ENCODE results near the gene GMPR.
"Not testable (repeated sequence)": the region's sequence is repeated elsewhere in the genome, so short reads cannot be mapped to it uniquely, and the experiment has no call there.

GMPR gene

GRCh38 chr6:16238057-16238962, at the start of gene GMPR:
TSS of gene GMPR (plus strand) at chr6:16238587. CDS start at chr6:16238694, 107 bp downstream.
- DNase-seq = peak; percentile 82

GRCh38 chr6:16190214-16190613, 48.2 kb upstream of the GMPR start:
- no peak for DNase-seq

GRCh38 chr6:16196260-16196983, 42.0 kb upstream of the GMPR start:
- DNase-seq = no peak

DNA sequence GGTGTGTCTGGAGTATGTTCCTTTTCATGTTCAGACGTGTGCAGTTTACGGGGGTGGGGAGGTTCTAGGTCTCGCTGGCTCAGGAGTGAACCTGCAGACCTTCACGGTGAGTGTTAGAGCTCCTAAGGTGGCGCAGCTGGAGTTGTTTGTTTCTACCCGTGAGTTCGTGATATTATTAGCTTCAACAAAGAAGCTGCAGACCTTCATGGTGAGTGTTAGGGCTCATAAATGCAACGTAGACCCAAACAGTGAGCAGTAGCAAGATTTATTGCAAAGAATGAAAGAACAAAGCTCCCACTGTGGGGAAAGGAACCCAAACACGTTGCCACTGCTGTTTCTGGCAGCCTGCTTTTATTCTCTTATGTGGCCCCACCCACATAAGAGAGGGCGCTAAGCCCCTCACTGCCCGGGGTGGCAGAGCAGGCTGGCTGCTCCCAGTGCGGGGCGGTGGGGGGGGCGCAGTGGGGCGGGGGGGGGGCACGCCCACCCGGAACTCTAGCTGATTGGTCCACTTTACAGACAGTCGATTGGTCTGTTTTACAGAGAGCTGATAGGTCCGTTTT, 41.3 kb upstream of the GMPR start:
- no peak for DNase-seq

DNA sequence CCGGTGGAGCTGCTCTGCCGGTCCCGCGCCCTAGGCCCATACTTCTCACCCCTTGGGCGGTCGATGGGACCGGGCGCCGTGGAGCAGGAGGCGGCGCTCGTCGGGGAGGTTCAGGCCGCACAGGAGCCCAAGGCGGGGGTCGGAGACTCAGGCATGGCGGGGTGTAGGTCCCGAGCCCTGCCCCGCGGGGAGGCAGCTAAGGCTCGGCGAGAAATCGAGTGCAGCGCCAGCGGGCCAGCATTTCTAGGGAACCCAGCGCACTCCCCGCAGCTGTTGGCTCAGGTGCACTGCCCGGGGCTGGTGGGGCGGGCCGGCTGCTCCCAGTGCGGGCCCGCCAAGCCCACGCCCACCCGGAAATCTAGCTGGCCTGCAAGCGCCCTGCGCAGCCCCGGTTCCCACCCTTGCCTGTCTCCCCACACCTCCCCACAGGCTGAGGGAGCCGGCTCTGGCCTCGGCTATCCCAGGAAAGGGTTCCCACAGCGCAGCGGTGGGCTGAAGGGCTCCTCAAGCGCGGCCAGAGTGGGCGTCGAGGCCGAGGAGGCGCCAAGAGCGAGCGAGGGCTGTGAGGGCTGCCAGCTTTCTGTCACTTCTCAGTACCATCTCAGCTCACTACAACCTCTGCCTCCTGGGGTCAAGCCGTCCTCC, 40.2 kb upstream of the GMPR start:
- no peak for DNase-seq

GRCh38 chr6:16199804-16200203, 38.6 kb upstream of the GMPR start:
- DNase-seq = peak; percentile 78

- DNase-seq = peak; percentile 44
Observed at GRCh38 chr6:16200321-16200883, 38.0 kb upstream of the GMPR start.

DNA sequence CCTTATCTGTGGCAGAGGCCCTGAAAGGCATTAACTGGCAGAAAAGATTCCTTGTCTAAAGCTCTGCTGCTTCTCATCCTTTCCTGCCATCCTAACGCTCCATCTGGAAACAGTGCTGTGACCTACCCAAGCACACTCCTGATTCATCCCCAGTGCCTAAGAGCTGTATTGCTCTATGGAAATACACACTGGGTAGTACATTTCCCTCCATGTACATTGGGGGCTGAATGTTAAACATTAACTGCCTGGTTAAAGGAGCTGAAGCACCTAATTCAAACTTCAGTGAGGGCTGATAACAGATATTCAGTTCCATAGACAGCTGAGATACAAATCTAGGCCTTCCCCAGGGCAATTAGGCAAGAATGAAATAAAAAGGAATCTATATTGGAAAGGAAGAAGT, 36.7 kb upstream of the GMPR start:
- no peak for DNase-seq

DNA sequence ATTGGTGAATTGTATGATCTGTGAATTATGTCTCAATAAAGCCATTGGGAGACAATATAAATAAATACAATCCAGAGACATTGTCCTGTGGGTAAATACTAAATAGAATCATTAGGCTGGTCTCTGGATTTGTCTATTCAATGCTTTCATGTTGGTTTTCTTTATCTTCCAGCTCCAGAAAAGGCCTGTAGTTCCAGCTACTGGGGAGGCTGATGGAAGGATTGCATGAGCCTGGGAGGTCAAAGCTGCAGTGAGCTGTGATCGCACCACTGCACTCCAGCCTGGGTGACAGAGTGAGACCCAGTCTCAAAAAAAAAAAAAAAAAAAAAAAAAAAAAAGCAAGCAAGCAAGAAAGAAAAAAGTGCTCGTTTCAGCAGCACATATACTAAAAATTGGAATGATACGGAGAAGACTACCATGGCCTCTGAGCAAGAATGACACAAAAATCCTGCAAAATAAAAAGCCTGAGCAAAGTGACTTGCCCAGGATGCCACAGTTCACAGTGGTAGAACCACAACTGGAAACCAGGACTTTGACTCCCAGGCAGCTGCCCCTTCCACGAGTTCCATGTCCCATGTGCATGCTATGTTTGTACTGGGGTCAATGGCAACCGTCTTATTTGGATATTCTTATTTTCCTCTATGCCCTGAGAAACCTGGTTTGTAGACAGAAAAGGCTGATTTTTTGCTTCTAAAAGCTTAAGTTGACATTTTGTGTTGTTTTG, 33.6 kb upstream of the GMPR start:
- DNase-seq = no peak

- DNase-seq = peak; percentile 74
Observed at GRCh38 chr6:16205377-16206144, 32.8 kb upstream of the GMPR start.

DNA sequence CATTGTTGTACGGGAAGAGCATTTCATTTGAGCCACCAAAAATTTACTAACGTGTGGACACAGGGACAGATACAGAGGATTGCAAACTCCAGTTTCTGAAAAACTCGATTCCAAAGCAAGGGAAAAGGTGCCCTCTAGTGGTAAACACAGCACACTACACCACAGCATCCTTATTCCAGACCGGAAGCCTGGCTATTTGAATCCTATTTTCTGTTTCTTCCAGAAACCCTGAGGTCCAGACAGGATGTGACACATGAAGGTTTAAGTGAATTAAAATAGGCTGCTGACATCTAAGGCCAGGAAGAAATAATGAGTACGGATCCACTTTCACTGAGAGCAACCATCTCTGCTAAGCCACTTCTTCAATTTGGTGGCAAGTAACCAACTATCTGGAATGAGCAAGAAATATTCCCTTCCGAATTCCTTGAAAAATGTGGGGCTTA, 31.8 kb upstream of the GMPR start:
- DNase-seq = peak; percentile 82

GRCh38 chr6:16208989-16209388, 29.4 kb upstream of the GMPR start:
- DNase-seq = no peak

- DNase-seq = no peak
Observed at GRCh38 chr6:16209539-16209938, 28.8 kb upstream of the GMPR start.

- DNase-seq = no peak
Observed at GRCh38 chr6:16212276-16212675, 26.1 kb upstream of the GMPR start.

DNA sequence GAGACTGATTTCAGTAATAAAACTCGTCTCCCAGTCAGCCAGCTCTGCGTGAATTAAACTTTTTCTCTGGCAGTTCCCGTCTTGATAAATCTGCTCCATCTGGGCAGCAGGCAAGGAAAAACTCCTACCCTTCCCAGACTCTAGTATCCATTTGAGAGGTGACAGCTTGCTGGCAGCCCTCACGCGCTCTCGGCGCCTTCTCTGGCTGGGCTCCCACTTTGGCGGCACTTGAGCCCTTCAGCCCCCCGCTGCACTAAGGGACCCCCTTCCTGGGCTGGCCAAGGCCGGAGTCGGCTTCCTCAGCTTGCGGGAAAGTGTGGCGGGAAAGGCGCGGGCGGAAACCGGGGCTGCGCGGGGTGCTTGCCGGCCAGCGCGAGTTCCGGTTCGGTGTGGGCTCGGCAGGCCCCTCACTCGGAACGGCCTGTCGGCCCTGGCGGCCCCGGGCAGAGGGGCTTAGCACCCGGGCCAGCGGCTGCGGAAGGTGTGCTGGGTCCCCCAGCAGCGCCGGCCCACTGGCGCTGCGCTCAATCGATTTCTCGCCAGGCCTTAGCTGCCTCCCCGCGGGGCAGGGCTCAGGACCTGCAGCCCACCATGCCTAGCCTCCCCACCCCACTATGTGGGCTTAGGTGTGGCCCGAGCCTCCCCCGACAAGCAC, 21.8 kb upstream of the GMPR start:
- DNase-seq = no peak

GRCh38 chr6:16217156-16217721, 21.1 kb upstream of the GMPR start:
- DNase-seq = no peak

DNA sequence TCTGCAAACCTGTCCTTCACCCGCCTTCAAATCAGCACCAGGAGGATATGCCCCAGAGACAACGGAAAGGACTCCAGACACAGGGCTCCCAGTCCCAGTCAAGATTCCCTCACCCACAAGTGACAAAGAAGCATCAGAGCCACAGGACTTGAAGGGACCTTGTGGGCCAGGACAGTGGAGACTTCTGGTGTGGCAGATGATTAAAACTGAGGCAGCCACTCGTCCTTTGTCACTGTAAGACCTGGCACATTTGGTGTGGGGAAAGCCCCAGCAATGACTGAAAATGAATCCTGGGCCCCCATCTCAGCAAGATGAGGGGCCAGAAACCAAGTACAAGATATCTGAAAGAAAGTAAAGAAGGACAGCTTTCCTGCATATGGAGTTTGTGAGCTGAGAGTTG, 15.6 kb upstream of the GMPR start:
- no peak for DNase-seq

DNA sequence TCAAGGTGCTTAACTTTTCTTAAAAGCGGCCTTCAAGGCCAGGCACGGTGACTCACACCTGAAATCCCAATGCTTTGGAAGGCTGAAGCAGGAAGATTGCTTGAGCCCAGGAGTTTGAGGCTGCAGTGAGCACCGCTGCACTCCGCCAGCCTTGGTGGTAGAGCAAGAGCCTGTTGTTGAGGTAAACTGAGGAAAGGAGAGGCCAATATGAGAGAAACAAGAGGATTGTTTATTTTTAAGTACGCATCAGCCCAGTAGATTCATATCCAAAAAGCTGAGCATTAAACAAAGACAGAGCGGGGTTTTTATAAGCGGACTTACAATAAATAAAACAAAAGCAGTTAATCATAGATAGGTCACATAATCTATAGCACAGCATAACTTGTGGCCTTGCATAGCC, 15.0 kb upstream of the GMPR start:
- no peak for DNase-seq

DNA sequence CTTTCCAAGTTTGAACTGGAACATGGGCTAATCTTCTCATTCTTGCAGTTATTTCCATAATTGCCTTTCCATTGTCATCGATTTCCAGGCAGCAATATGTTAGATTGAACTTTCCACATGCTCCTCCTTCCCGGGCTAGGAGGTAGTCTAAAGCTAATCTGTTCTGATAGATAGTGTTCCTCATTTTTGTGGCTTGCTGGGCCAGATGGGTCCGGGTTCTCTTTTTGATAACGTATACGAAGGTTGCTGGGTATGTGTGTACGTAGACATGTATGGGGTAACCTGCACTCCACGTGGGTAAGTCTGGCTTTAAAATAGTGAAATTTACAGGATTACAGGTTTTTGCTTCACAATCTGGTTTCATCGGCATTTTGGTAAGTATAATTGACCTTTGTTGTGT, 14.0 kb upstream of the GMPR start:
- no peak for DNase-seq

DNA sequence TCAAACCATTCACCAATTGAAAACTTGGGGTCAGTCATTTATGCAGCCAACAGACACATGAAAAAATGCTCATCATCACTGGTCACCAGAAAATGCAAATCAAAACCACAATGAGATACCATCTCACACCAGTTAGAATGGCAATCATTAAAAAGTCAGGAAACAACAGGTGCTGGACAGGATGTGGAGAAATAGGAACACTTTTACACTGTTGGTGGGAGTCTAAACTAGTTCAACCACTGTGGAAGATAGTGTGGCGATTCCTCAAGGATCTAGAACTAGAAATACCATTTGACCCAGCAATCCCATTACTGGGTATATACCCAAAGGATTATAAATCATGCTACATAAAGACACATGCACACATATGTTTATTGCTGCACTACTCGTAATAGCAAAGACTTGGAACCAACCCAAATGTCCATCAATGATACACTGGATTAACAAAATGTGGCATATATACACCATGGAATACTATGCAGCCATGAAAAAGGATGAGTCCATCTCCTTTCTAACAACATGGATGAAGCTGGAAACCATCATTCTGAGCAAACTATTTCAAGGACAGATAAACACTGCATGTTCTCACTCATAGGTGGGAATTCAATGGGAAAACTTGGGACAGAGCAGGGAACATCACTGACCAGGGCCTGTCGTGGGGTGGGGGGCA, 13.2 kb upstream of the GMPR start:
- not testable (repeated sequence) for DNase-seq

All from NCI-H82 (cell line).